Measurements from ENCODE around the gene PPP6R1. TPM values are rescaled to one million over a fixed set of nuclear protein-coding genes. Genes with fewer than 3 reads are reported as not detected.

Gene PPP6R1
- total RNA-seq, 1 experiment from 2014 or later: 113 TPM

GRCh38 chr19:55249841-55250240 lies 9.0 kb downstream of the PPP6R1 start:
- BruUV-seq (replicated peaks): no TSS peak
- Mint-ChIP-seq H3K27me3 (ENCODE audit: insufficient read depth, unreplicated experiment) (no peaks in the 10 kb centered on the region), H3K27ac (ENCODE audit: unreplicated experiment) (no peak overlapping the region), H3K4me1 (ENCODE audit: low read depth, unreplicated experiment) (peaks cover 5% of the 10 kb centered on the region), H3K9me3 (ENCODE audit: unreplicated experiment) (no peaks in the 10 kb centered on the region), H3K4me3 (ENCODE audit: unreplicated experiment) (no peak overlapping the region), H3K36me3 (ENCODE audit: insufficient read depth, unreplicated experiment) (peaks cover 25% of the 10 kb centered on the region)
- CTCF ChIA-PET: no interaction called here
- intact Hi-C loops (cut with micrococcal nuclease; ENCODE audit: unreplicated experiment): no loop called here
- no peaks in the 10 kb centered on the region for H3K27me3 ChIP-seq (replicated peaks; ENCODE audit: control insufficient read depth, insufficient read depth, low read length)
- H3K36me3 ChIP-seq (ENCODE audit: control insufficient read depth, insufficient read depth, low read length): peaks cover 5% of the 10 kb centered on the region
- no peak for DNase-seq
- TF ChIP-seq, protein P1, sequence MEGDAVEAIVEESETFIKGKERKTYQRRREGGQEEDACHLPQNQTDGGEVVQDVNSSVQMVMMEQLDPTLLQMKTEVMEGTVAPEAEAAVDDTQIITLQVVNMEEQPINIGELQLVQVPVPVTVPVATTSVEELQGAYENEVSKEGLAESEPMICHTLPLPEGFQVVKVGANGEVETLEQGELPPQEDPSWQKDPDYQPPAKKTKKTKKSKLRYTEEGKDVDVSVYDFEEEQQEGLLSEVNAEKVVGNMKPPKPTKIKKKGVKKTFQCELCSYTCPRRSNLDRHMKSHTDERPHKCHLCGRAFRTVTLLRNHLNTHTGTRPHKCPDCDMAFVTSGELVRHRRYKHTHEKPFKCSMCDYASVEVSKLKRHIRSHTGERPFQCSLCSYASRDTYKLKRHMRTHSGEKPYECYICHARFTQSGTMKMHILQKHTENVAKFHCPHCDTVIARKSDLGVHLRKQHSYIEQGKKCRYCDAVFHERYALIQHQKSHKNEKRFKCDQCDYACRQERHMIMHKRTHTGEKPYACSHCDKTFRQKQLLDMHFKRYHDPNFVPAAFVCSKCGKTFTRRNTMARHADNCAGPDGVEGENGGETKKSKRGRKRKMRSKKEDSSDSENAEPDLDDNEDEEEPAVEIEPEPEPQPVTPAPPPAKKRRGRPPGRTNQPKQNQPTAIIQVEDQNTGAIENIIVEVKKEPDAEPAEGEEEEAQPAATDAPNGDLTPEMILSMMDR (IDR thresholded peaks at IDR 0.05; ENCODE audit: insufficient read depth in 1 of 2, low read depth in 1 of 2, low read length in 1 of 2, severe bottlenecking in 1 of 2, unreplicated experiment in 1 of 2): no peak
- no peaks in the 10 kb centered on the region for H3K4me1 ChIP-seq
- H3K4me3 ChIP-seq (ENCODE audit: low read depth, low read length): no peak overlapping the region
- H3K9me3 ChIP-seq: no peaks in the 10 kb centered on the region
- POLR2A ChIA-PET: no interaction called here

DNA sequence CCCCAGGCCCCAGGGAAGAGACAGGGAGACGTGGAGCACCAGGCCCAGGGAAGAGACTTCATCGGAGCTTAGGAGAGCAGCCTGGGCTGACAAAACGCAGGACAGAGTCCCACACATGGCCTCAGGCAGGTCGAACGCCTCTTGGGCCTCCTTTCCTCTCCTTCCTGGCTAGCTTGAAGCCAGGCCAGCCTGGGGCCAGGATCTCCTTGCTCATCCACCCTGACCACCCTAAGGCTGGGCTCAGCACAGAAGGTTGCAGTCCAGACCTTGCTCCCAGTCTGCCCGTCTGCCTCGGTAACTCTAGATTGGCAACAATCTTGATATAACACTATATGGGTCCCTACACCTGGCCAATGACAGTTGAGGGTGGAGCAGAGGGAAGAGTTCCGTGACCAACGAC lies 10.1 kb downstream of the PPP6R1 start:
- Histone ChIP-seq H3K9me3 (no peaks in the 10 kb centered on the region), H3K4me1 (no peaks in the 10 kb centered on the region), H3K27me3 (replicated peaks; ENCODE audit: control insufficient read depth, insufficient read depth, low read length) (no peaks in the 10 kb centered on the region), H3K36me3 (ENCODE audit: control insufficient read depth, insufficient read depth, low read length) (peaks cover 5% of the 10 kb centered on the region), H3K4me3 (ENCODE audit: low read depth, low read length) (no peak overlapping the region)
- TF ChIP-seq, protein P1 (IDR thresholded peaks at IDR 0.05; ENCODE audit: insufficient read depth in 1 of 2, low read depth in 1 of 2, low read length in 1 of 2, severe bottlenecking in 1 of 2, unreplicated experiment in 1 of 2): no peak
- no peak for DNase-seq
- Mint-ChIP-seq H3K27ac (ENCODE audit: unreplicated experiment) (no peak overlapping the region), H3K27me3 (ENCODE audit: insufficient read depth, unreplicated experiment) (no peaks in the 10 kb centered on the region), H3K9me3 (ENCODE audit: unreplicated experiment) (no peaks in the 10 kb centered on the region), H3K4me3 (ENCODE audit: unreplicated experiment) (no peak overlapping the region), H3K4me1 (ENCODE audit: low read depth, unreplicated experiment) (peaks cover 5% of the 10 kb centered on the region), H3K36me3 (ENCODE audit: insufficient read depth, unreplicated experiment) (peaks cover 34% of the 10 kb centered on the region)
- ChIA-PET CTCF (no interaction called here), POLR2A (no interaction called here)
- no TSS peak for BruUV-seq (replicated peaks)
- intact Hi-C loops (cut with micrococcal nuclease; ENCODE audit: unreplicated experiment): no loop called here

DNA sequence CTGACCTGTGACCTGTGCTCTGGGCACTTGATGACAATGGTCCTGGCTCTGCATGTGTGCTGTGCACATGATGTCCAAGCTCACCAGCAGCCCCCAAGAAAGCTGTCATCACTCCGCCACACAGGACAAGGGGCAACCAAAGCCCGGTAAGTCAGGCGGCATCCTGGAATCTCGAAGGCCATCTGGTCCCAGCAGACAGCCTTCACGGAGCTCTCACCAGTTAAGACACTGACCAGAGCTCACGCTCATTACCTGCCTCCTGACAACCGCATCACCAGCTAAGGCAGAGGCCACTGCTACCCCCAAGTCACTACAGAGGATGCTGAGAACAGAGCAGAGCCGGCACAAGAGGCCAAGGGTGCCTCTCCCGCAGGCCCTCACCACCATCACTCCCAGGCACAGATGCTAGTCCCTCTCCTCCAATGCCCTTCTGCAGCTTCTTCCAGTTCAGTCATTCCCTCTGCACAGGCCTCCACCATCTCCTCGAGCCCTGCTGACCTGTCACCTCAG lies 10.6 kb downstream of the PPP6R1 start:
- DNase-seq: no peak
- intact Hi-C loops (cut with micrococcal nuclease; ENCODE audit: unreplicated experiment): no loop called here
- no peaks in the 10 kb centered on the region for H3K27me3 Mint-ChIP-seq (ENCODE audit: insufficient read depth, unreplicated experiment)
- BruUV-seq (replicated peaks): no TSS peak
- H3K4me1 Mint-ChIP-seq (ENCODE audit: low read depth, unreplicated experiment): peaks cover 5% of the 10 kb centered on the region
- Histone ChIP-seq H3K4me3 (ENCODE audit: low read depth, low read length) (no peak overlapping the region), H3K36me3 (ENCODE audit: control insufficient read depth, insufficient read depth, low read length) (peaks cover 5% of the 10 kb centered on the region), H3K27me3 (replicated peaks; ENCODE audit: control insufficient read depth, insufficient read depth, low read length) (no peaks in the 10 kb centered on the region), H3K9me3 (no peaks in the 10 kb centered on the region), H3K4me1 (no peaks in the 10 kb centered on the region)
- no peaks in the 10 kb centered on the region for H3K9me3 Mint-ChIP-seq (ENCODE audit: unreplicated experiment)
- ChIA-PET POLR2A (no interaction called here), CTCF (no interaction called here)
- H3K27ac Mint-ChIP-seq (ENCODE audit: unreplicated experiment): no peak overlapping the region
- no peak overlapping the region for H3K4me3 Mint-ChIP-seq (ENCODE audit: unreplicated experiment)
- peaks cover 34% of the 10 kb centered on the region for H3K36me3 Mint-ChIP-seq (ENCODE audit: insufficient read depth, unreplicated experiment)
- TF ChIP-seq, protein P1 (IDR thresholded peaks at IDR 0.05; ENCODE audit: insufficient read depth in 1 of 2, low read depth in 1 of 2, low read length in 1 of 2, severe bottlenecking in 1 of 2, unreplicated experiment in 1 of 2): no peak

Measured in Caco-2 (cell line).